Esophagus muscularis mucosa (tissue), 4 donors: Measurements from ENCODE around the gene TMEM53.

Experiments used
- EP300 ChIP-seq: sonication (generic); formaldehyde crosslinking; IDR thresholded peaks from one replicate; pipeline ENCODE4 v1.6.1; 2017; ENCODE audit warnings: antibody characterized with exemption
- POLR2AphosphoS5 ChIP-seq, 2 donors: sonication (generic); formaldehyde crosslinking; IDR thresholded peaks; one replicate each; pipeline ENCODE4 v1.6.1; 2017; ENCODE audit warnings: antibody characterized with exemption in 2 of 2
- TF ChIP-seq, protein P1 (sequence below), 3 experiments: fragments of 200-600 bp in 2 of 3; fragments of 450-650 bp in 1 of 3; sonication (generic) in 2 of 3; IDR thresholded peaks; one replicate each; pipeline ENCODE4 v1.5.1; 2017 to 2019; ENCODE audit warnings: antibody characterized with exemption in 3 of 3, mild to moderate bottlenecking in 2 of 3, moderate library complexity in 1 of 3

DNA sequence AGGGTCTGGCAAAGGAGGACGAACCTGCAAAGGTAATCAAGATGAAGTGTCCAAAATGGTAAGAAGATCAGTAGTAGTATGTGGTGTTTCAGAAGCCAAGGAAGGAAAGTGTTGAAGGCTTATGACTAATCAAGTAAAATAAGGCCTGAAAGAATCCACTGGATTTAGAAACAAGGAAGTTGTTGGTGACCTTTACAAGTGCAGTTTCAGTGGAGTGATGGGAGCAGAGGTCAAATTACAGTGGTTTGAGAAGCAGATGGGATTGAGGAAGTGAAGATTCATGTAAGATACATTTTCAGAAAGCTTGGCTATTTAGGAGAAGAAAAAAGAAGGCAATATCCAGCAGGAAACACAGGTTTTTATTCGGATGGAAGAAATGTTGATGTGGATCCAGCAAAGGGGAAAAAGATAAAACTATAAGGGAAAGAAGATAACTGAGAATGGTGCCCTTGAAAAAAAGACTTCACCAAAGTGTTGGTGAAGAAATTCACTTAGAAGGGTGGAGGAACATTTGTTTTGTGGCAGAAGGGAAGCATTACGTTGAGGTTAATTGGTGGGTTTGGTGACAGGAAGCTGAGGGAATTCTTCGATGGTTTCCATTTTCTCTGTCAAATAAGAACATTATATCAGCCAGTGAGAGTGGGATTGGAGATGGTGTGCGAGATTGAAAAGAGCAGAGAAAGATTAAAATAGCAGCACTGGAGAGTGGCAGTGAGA lies 2.4 kb upstream of the TMEM53 start:
- TF ChIP-seq, protein P1, sequence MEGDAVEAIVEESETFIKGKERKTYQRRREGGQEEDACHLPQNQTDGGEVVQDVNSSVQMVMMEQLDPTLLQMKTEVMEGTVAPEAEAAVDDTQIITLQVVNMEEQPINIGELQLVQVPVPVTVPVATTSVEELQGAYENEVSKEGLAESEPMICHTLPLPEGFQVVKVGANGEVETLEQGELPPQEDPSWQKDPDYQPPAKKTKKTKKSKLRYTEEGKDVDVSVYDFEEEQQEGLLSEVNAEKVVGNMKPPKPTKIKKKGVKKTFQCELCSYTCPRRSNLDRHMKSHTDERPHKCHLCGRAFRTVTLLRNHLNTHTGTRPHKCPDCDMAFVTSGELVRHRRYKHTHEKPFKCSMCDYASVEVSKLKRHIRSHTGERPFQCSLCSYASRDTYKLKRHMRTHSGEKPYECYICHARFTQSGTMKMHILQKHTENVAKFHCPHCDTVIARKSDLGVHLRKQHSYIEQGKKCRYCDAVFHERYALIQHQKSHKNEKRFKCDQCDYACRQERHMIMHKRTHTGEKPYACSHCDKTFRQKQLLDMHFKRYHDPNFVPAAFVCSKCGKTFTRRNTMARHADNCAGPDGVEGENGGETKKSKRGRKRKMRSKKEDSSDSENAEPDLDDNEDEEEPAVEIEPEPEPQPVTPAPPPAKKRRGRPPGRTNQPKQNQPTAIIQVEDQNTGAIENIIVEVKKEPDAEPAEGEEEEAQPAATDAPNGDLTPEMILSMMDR (IDR thresholded peaks at IDR 0.05): no peak
- TF ChIP-seq POLR2AphosphoS5 (IDR thresholded peaks at IDR 0.05): no peak
- no peak for TF ChIP-seq EP300
